Endodermal cell (in vitro differentiated cells): ENCODE results near the gene AGXT2. TPM values are rescaled to one million over a fixed set of nuclear protein-coding genes. Genes with fewer than 3 reads are reported as not detected.

ENCODE experiments used
- DNase-seq: peaks from one replicate; pipeline ENCODE4 v3.0.0-alpha.2; 2017
- H3K27ac ChIP-seq: 2 replicates; pipeline ENCODE4 v1.5.1; 2013; ENCODE audit warnings: mild to moderate bottlenecking, low read depth, low read length, moderate library complexity
- H3K27me3 ChIP-seq: 2 replicates; pipeline ENCODE4 v1.6.1; 2013; ENCODE audit warnings: mild to moderate bottlenecking, low read length, moderate library complexity; ENCODE audit not compliant: insufficient read depth, control insufficient read depth, poor library complexity, severe bottlenecking
- H3K36me3 ChIP-seq: 2 replicates; pipeline ENCODE4 v1.7.0; 2013; ENCODE audit warnings: mild to moderate bottlenecking, low read length, moderate library complexity; ENCODE audit not compliant: control insufficient read depth, insufficient read depth
- H3K4me1 ChIP-seq: one replicate; pipeline ENCODE4 v1.7.0; 2013; ENCODE audit warnings: low read length; ENCODE audit not compliant: control insufficient read depth, insufficient read depth
- H3K4me3 ChIP-seq: 2 replicates; pipeline ENCODE4 v1.5.1; 2013; ENCODE audit warnings: mild to moderate bottlenecking, low read length, moderate library complexity
- H3K9ac ChIP-seq: 2 replicates; pipeline ENCODE4 v1.6.1; 2013; ENCODE audit warnings: mild to moderate bottlenecking, low read length, moderate library complexity; ENCODE audit not compliant: poor library complexity, severe bottlenecking; ENCODE audit errors: extremely low read depth
- H3K9me3 ChIP-seq: 2 replicates; pipeline ENCODE4 v1.6.1; 2013; ENCODE audit warnings: mild to moderate bottlenecking, low read length, moderate library complexity; ENCODE audit not compliant: control insufficient read depth
- H3K27ac Mint-ChIP-seq: 2 replicates; pipeline ENCODE4 v1.8.0; 2020; ENCODE audit warnings: mixed read lengths
- H3K27me3 Mint-ChIP-seq: 2 replicates; pipeline ENCODE4 v1.8.0; 2021; ENCODE audit warnings: mild to moderate bottlenecking, mixed read lengths; ENCODE audit not compliant: insufficient read depth
- H3K36me3 Mint-ChIP-seq: 2 replicates; pipeline ENCODE4 v1.8.0; 2020; ENCODE audit warnings: low read depth, mixed read lengths
- H3K4me1 Mint-ChIP-seq: 2 replicates; pipeline ENCODE4 v1.8.0; 2020; ENCODE audit warnings: mixed read lengths
- H3K4me3 Mint-ChIP-seq: 2 replicates; pipeline ENCODE4 v1.8.0; 2020; ENCODE audit warnings: mild to moderate bottlenecking, moderate library complexity, mixed read lengths
- H3K9me3 Mint-ChIP-seq: 2 replicates; pipeline ENCODE4 v1.8.0; 2020; ENCODE audit warnings: mild to moderate bottlenecking, mixed read lengths
- WGBS, 2 experiments: methylation state at CpG; one replicate each; pipeline versions ENCODE4 v1.1.5 to v1.1.7; 2013; ENCODE audit warnings: missing lambda C conversion rate in 2 of 2, mixed read lengths in 1 of 2; ENCODE audit not compliant: insufficient coverage in 1 of 2, insufficient read length in 1 of 2; 5-methylcytosine and 5-hydroxymethylcytosine counted together
- long read RNA-seq, 4 experiments: library from polyadenylated mRNA in 2 of 4; library from RNA in 1 of 4; library from capped mRNA in 1 of 4; stranded (forward) in 3 of 4; unstranded in 1 of 4; transcript quantifications; one replicate each; pipeline ENCODE4 v2.0.0, GENCODE V29; 2020 to 2021; ENCODE audit warnings: inconsistent platforms in 1 of 4
- polyA plus RNA-seq, 2 experiments: library from polyadenylated mRNA; stranded (reverse); fragments of 50-300 nt; gene quantifications; one replicate each; pipeline ENCODE4 v1.2.3, GENCODE V29; 2013
- total RNA-seq, 2 donors: library from RNA; stranded (reverse); fragmentation: NEBNext Ultra II Directional in 1 of 2; extraction: Animal tissue kit (Norgen Biotek cat#: 25700) in 1 of 2; gene quantifications; 2 replicates in 1 of 2; 3 replicates in 1 of 2; pipeline ENCODE4 v1.2.1, GENCODE V29; 2021
- TF ChIP-seq, protein P1 (sequence below): fragments of 200-600 bp; sonication (generic); conservative IDR thresholded peaks from 2 replicates; pipeline ENCODE4 v1.5.0; 2021; ENCODE audit warnings: antibody characterized with exemption, mild to moderate bottlenecking

AGXT2 gene
- total RNA-seq = not detected
- not detected for polyA plus RNA-seq (2013, experiment 1 of 2)
- polyA plus RNA-seq (2013, experiment 2 of 2) = not detected
- long read RNA-seq, experiment 1 = 0 reads
- long read RNA-seq, experiment 2 = 0 reads
- long read RNA-seq, experiment 3 = 0 reads
- long read RNA-seq, experiment 4 = 0 reads

DNA sequence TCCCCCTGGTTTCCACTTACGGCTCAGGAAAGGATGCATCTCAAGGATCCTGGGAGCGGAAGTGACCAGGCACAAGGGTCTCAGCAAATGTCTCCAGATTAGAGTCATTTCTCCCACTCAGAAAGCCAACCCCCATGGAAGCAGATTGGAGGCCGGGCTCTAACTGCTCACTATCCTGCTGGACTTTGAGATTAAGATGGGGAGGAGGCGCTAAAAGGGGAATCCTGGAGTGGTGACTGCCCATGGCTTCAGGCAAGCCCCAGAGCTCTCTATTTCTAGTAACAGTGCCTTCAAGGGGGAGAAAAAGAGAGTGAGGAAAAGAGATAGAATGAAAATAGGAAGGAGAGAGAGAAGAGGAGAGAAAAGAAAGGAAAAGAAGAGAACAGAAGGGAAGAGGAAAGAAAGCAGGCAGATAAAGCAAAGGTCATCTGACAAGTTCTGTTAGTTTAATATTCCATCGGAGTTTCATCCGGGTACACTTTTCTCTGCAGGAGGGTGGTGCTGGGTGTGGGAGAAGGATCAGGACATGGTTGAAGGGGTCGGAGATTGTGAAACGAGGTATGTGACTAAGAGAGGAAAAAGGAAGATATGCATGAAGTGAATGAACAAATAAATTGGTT, at the start of gene AGXT2:
AGXT2 (minus strand) TSS at position 165 of the 620 bp plus-strand sequence; CDS start at position 108, 57 bp downstream.
- 89 to 92% methylated on average over 5 to 8 of the region's 8 CpGs for WGBS, 2 experiments
- no peak within 1 kb of the TSS for H3K27ac ChIP-seq
- H3K36me3 Mint-ChIP-seq = no peaks in the 10 kb centered on the region
- H3K4me3 Mint-ChIP-seq = no peak within 1 kb of the TSS
- TF ChIP-seq, protein P1, sequence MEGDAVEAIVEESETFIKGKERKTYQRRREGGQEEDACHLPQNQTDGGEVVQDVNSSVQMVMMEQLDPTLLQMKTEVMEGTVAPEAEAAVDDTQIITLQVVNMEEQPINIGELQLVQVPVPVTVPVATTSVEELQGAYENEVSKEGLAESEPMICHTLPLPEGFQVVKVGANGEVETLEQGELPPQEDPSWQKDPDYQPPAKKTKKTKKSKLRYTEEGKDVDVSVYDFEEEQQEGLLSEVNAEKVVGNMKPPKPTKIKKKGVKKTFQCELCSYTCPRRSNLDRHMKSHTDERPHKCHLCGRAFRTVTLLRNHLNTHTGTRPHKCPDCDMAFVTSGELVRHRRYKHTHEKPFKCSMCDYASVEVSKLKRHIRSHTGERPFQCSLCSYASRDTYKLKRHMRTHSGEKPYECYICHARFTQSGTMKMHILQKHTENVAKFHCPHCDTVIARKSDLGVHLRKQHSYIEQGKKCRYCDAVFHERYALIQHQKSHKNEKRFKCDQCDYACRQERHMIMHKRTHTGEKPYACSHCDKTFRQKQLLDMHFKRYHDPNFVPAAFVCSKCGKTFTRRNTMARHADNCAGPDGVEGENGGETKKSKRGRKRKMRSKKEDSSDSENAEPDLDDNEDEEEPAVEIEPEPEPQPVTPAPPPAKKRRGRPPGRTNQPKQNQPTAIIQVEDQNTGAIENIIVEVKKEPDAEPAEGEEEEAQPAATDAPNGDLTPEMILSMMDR = no peak
- H3K27ac Mint-ChIP-seq = no peak within 1 kb of the TSS
- H3K36me3 ChIP-seq = no peaks in the 10 kb centered on the region
- H3K9me3 ChIP-seq = no peaks in the 10 kb centered on the region
- DNase-seq = no peak
- no peaks in the 10 kb centered on the region for H3K27me3 ChIP-seq
- no peaks in the 10 kb centered on the region for H3K27me3 Mint-ChIP-seq
- H3K9ac ChIP-seq = no peak within 1 kb of the TSS
- H3K4me1 ChIP-seq = peaks cover 3% of the 10 kb centered on the region
- H3K4me3 ChIP-seq = no peak within 1 kb of the TSS
- H3K9me3 Mint-ChIP-seq = no peaks in the 10 kb centered on the region
- peaks cover 5% of the 10 kb centered on the region for H3K4me1 Mint-ChIP-seq

DNA sequence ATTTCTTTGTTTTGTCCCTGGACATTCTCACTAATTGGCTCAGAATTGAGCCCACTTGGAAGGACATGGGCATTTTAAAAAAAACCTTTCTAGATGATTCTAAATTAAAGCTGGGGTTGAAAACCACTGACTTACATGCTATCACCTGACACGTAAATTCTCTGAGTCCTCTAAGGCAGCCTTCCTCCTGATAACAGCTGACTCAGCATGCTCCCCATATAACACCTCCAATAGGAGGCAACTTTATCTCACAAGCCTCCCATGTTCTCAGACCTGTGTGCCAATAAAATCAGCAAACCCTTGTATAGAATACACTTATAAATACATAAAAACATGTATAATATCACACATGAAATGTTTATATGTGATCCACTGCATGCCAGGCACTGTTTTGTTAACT, 49.2 kb upstream of the AGXT2 start:
- Histone ChIP-seq H3K9ac (no peak overlapping the region), H3K9me3 (no peaks in the 10 kb centered on the region), H3K36me3 (no peaks in the 10 kb centered on the region), H3K27me3 (no peaks in the 10 kb centered on the region), H3K4me1 (no peaks in the 10 kb centered on the region), H3K27ac (no peak overlapping the region), H3K4me3 (no peak overlapping the region)
- TF ChIP-seq, protein P1 = no peak
- Mint-ChIP-seq H3K36me3 (no peaks in the 10 kb centered on the region), H3K4me3 (no peak overlapping the region), H3K9me3 (no peaks in the 10 kb centered on the region), H3K27me3 (no peaks in the 10 kb centered on the region), H3K27ac (no peak overlapping the region), H3K4me1 (peaks cover 11% of the 10 kb centered on the region)
- DNase-seq = no peak
- WGBS, 2 experiments = 86 to 91% methylated on average over 1 of the region's 1 CpG

GRCh38 chr5:35096216-35096615, 48.5 kb upstream of the AGXT2 start:
- no peak overlapping the region for H3K9ac ChIP-seq
- TF ChIP-seq, protein P1 = no peak
- no peak overlapping the region for H3K4me3 Mint-ChIP-seq
- WGBS, 2 experiments = 93 to 96% methylated on average over 2 to 3 of the region's 3 CpGs
- H3K27ac ChIP-seq = no peak overlapping the region
- no peak overlapping the region for H3K4me3 ChIP-seq
- H3K9me3 ChIP-seq = no peaks in the 10 kb centered on the region
- DNase-seq = no peak
- H3K36me3 Mint-ChIP-seq = no peaks in the 10 kb centered on the region
- H3K27ac Mint-ChIP-seq = no peak overlapping the region
- H3K4me1 Mint-ChIP-seq = peaks cover 18% of the 10 kb centered on the region
- H3K36me3 ChIP-seq = no peaks in the 10 kb centered on the region
- H3K9me3 Mint-ChIP-seq = no peaks in the 10 kb centered on the region
- no peaks in the 10 kb centered on the region for H3K27me3 Mint-ChIP-seq
- no peaks in the 10 kb centered on the region for H3K4me1 ChIP-seq
- H3K27me3 ChIP-seq = no peaks in the 10 kb centered on the region
